Astrocyte of the cerebellum (primary cell): Measurements from ENCODE around the gene GNRH2.

Experiments
- DNase-seq: peaks from one replicate; pipeline ENCODE4 v3.0.0-alpha.2; 2011; ENCODE audit warnings: low read depth
- H3K4me3 ChIP-seq: 2 replicates; pipeline ENCODE4 v1.5.1; 2011; ENCODE audit warnings: mild to moderate bottlenecking, low read depth, low read length, moderate library complexity
- in situ Hi-C: cut with HindIII; loops from 2 replicates; pipeline ENCODE4 v1.10.0; 2017; ENCODE audit warnings: low sequenced_read_pairs
- TF ChIP-seq, protein P1 (sequence below): IDR thresholded peaks from 2 replicates; pipeline ENCODE4 v1.5.1; 2012; ENCODE audit warnings: low read length, low read depth, moderate library complexity, mild to moderate bottlenecking; ENCODE audit errors: missing control alignments

GNRH2 gene

GRCh38 chr20:3082955-3083952 is 39.8 kb downstream of the GNRH2 start:
- DNase-seq: no peak
- TF ChIP-seq, protein P1, sequence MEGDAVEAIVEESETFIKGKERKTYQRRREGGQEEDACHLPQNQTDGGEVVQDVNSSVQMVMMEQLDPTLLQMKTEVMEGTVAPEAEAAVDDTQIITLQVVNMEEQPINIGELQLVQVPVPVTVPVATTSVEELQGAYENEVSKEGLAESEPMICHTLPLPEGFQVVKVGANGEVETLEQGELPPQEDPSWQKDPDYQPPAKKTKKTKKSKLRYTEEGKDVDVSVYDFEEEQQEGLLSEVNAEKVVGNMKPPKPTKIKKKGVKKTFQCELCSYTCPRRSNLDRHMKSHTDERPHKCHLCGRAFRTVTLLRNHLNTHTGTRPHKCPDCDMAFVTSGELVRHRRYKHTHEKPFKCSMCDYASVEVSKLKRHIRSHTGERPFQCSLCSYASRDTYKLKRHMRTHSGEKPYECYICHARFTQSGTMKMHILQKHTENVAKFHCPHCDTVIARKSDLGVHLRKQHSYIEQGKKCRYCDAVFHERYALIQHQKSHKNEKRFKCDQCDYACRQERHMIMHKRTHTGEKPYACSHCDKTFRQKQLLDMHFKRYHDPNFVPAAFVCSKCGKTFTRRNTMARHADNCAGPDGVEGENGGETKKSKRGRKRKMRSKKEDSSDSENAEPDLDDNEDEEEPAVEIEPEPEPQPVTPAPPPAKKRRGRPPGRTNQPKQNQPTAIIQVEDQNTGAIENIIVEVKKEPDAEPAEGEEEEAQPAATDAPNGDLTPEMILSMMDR: no peak
- in situ Hi-C loops: no loop called here
- H3K4me3 ChIP-seq: no peak overlapping the region

DNA sequence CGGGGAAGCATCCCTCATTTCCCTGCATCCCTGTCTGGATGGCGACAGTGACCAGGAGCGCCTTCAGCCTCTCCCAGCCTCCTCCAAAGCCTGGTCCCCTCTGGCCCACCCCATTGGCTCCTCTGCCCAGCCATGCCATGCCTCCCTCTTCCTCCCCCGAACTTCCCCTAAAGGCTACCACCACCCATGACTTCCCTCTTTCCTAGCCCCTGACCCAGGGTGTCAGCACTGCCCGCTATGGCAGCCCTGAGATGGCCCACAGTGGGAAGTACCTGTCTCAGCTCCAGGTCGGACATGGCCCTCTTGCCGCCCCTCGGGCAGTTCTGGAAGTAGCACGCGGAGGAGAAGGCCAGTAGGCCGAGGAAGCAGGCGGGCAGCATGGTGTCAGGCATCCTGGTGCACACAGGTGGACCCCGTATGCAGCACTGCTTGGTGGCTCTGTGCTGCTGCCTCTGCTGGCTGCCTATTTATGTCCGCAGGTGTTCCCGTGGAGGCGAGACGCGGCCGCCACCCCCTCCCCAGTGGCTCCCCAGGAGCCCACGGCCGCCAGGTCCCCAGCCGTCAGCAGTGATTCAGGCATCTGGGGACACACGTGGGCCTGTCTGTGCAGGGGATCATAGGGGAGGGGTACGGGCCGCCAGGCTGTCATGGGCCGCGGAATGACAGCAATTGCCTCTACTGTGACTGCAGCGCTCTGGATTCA is 41.0 kb downstream of the GNRH2 start, which contains the start of gene AVP:
Gene AVP, minus strand, starts transcription at position 442 of the 703 bp plus-strand sequence. Its CDS starts 50 bp downstream, at position 392.
- TF ChIP-seq, protein P1: no peak
- no peak within 1 kb of the TSS for H3K4me3 ChIP-seq
- DNase-seq: no peak
- in situ Hi-C loops: no loop called here

- in situ Hi-C loops: no loop called here
- H3K4me3 ChIP-seq: no peak overlapping the region
- DNase-seq: no peak
- TF ChIP-seq, protein P1: no peak
These were observed 41.6 kb downstream of the GNRH2 start for GRCh38 chr20:3084986-3085360.

GRCh38 chr20:3085571-3086072 is 42.2 kb downstream of the GNRH2 start:
- TF ChIP-seq, protein P1: no peak
- no peak overlapping the region for H3K4me3 ChIP-seq
- in situ Hi-C loops: no loop called here
- no peak for DNase-seq

- in situ Hi-C loops: no loop called here
- DNase-seq: no peak
- TF ChIP-seq, protein P1: no peak
- no peak overlapping the region for H3K4me3 ChIP-seq
These were observed 44.6 kb downstream of the GNRH2 start for GRCh38 chr20:3088031-3088430.

DNA sequence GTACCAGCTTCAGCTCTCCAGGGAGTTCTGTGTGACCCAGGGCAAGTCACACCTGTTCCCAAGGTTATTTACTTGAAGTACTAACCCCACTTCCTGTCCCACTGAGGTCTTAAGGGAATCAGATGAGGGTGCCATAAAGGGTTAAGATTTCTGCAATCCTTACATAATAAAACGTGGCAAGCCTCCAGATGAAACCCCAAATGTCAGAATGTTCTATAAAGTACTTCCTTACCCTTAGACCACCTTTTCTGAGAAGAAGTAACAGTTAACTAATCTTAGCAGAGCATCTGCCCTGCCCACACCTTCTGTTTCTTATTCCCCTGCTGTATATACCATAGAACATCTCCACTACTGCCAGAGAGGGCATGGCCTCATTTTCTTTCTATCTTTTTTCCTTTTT is 47.1 kb downstream of the GNRH2 start:
- TF ChIP-seq, protein P1: no peak

More for the DNA sequence above, 47.1 kb downstream of the GNRH2 start:
- no peak for DNase-seq
- H3K4me3 ChIP-seq: no peak overlapping the region
- in situ Hi-C loops: no loop called here
